HFF-Myc (cell line): ENCODE data around the gene PKP1.

ENCODE experiments used
- DNase-seq: peaks from one replicate; pipeline ENCODE4 v3.0.0-alpha.2; 2011; ENCODE audit warnings: low read depth; ENCODE audit errors: extremely low read depth
- H3K4me3 ChIP-seq: replicated peaks from 2 replicates; pipeline ENCODE4 v1.5.1; 2011; ENCODE audit warnings: low read depth, mild to moderate bottlenecking, control low read depth, low read length
- TF ChIP-seq, protein P1 (sequence below): IDR thresholded peaks from 2 replicates; pipeline ENCODE4 v1.5.1; 2012; ENCODE audit warnings: mild to moderate bottlenecking, low read depth, low read length, control low read depth; ENCODE audit errors: missing control alignments

PKP1 gene

DNA sequence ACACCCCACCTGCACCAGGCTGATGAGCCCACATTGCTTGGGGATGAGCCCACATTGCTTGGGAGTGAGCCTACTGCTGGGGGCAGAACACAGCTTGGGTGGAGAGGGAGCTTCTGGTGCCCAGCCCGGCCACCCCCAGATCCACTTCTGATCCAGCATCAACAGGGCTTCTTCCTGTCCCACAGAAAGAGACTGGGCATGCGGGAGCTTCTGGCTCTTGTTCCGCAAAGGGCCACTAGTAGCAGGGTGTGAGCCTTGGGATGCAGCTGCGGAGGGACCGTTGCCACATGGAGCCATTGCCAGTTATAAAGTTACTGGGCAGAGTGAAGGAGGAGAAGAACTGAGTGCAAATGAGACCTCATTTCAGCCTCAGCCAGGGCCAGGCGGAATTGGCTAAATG is 36.3 kb downstream of the PKP1 start:
- DNase-seq, result no peak
- TF ChIP-seq, protein P1, sequence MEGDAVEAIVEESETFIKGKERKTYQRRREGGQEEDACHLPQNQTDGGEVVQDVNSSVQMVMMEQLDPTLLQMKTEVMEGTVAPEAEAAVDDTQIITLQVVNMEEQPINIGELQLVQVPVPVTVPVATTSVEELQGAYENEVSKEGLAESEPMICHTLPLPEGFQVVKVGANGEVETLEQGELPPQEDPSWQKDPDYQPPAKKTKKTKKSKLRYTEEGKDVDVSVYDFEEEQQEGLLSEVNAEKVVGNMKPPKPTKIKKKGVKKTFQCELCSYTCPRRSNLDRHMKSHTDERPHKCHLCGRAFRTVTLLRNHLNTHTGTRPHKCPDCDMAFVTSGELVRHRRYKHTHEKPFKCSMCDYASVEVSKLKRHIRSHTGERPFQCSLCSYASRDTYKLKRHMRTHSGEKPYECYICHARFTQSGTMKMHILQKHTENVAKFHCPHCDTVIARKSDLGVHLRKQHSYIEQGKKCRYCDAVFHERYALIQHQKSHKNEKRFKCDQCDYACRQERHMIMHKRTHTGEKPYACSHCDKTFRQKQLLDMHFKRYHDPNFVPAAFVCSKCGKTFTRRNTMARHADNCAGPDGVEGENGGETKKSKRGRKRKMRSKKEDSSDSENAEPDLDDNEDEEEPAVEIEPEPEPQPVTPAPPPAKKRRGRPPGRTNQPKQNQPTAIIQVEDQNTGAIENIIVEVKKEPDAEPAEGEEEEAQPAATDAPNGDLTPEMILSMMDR, result no peak
- H3K4me3 ChIP-seq, result no peak overlapping the region

DNA sequence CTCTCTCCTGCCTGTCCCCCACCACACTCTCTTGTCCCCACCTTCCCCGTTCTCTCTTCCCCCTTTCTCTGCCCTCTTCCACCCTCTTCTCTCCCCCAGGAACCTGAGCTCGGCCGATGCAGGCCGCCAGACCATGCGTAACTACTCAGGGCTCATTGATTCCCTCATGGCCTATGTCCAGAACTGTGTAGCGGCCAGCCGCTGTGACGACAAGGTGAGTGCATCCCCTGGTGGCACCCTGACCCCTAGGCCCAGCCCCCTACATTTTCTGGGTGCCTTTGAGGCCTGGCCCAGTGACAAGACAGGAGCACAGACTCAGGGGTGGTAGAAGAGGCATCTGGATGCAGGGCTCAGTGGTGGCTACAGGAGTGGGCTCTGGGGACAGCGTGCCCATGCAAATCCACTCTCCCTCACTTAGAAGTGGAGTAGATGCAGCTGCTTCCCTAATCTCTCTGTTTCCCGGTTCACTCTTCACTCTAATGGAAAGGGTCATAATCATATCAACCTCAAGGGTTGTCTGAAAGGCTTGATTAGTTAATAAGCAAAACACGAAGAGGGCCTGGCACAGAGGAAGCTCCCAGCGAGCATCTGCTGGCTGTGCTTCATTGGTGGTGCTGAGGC is 37.0 kb downstream of the PKP1 start:
- no peak overlapping the region for H3K4me3 ChIP-seq
- TF ChIP-seq, protein P1, result no peak
- DNase-seq, result no peak

DNA sequence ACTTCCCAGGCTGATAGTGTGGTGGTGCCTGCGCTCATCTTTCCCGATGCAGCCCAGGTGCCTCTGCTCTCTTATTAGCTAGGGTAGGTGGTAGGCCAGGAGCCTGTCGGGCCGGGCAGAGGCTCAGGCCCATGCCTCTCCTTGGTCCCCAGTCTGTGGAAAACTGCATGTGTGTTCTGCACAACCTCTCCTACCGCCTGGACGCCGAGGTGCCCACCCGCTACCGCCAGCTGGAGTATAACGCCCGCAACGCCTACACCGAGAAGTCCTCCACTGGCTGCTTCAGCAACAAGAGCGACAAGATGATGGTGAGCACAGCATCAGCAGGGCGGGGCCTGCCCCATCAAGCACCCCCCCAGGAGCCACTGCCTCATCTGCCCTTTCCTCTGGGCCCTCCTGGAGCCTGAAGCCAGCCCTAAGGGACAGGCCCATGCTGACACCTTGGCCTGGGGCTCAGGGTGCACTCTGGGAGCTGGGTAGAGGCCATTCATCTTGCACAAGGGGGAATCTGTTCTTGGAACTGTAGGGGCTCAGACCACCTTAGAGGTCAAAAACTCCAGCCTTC is 38.6 kb downstream of the PKP1 start:
- TF ChIP-seq, protein P1, result no peak
- H3K4me3 ChIP-seq, result no peak overlapping the region
- DNase-seq, result no peak

DNA sequence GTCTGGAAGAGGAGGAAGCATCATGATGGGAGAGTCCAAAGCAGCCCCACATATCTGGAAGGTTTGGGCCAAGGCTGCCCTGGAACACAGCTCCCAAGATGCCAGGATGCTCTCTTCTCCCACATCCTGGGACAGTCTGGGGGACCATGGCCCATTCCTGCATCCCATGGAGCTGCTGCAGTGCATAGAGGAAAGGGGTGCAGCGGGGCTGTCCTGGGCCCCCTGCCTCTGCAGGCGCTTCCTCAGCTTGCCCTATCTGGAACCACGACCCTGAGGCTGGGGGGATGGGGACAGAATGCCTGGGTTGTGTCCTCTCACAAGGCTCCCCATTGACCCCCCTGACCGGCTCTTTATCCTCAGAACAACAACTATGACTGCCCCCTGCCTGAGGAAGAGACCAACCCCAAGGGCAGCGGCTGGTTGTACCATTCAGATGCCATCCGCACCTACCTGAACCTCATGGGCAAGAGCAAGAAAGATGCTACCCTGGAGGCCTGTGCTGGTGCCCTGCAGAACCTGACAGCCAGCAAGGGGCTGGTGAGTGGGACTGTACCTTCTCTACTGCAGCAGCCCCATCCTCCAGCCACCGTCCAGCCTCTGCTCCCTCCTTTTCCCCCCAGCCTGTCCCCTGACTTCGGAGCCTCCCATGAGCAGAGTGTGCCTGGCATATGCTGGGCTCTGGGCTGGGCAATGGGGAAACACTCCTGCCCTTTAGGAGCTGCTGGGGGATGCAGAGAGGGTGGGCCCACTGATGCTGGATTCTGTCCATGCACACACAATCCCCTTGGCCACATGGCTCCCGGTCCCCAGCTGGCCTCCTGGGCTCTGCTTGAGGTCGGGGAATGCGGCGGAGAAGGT is 39.6 kb downstream of the PKP1 start:
- no peak for DNase-seq
- H3K4me3 ChIP-seq, result no peak overlapping the region
- TF ChIP-seq, protein P1, result no peak

DNA sequence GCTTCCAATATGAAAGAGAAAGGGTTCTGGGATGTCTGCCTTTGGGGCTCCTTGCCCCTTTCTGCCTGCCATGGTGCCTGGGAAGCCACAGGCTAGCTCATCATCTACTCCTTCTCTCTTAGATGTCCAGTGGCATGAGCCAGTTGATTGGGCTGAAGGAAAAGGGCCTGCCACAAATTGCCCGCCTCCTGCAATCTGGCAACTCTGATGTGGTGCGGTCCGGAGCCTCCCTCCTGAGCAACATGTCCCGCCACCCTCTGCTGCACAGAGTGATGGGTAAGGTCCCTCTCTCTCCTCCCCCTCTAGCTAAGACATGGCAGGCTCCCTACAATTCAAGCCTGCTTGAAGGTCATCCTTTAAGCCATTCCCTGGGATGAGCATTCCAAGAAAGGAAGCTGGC is 41.0 kb downstream of the PKP1 start:
- TF ChIP-seq, protein P1, result no peak
- no peak overlapping the region for H3K4me3 ChIP-seq
- no peak for DNase-seq

DNA sequence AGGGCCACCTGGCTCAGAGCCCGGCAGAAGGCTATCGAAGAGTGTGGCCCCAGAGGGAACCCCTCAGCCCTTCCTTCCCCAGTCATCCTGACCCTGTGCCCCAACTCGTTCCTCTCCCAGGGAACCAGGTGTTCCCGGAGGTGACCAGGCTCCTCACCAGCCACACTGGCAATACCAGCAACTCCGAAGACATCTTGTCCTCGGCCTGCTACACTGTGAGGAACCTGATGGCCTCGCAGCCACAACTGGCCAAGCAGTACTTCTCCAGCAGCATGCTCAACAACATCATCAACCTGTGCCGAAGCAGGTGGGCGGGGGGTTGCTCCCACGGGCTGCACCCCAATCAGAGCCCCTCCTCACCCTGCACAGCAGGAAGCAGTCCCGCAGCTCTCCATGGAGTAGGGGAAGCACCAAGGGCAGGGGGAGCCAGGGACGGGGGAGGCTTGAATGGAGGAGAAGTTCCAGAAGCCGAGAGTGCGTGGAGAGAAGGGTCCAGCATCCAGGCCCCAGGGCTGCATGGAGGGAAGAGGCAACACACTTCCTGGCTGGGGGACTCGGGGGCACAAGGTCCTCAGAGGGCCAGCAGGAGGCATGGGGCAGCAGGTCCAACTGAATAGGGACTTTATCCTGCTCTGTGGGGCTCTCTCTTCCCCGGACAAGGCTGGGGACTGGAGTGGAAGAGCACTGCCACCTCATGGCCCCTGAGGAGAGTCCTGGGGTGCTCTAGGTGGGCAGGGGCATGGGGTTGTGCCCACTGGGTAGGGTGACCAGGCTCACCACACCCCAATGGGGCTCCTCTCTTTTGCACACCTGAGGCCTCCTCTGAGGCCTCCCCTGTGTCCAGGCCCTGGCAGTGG is 41.7 kb downstream of the PKP1 start:
- TF ChIP-seq, protein P1, result no peak
- no peak for DNase-seq
- H3K4me3 ChIP-seq, result no peak overlapping the region
